GM21619 (cell line): ENCODE measurements around the gene PRSS53.
A peak's percentile ranks its signal among the peaks of the same experiment; 100 is the strongest.

Experiments used
- ATAC-seq: cut with Tn5 transposase; IDR thresholded peaks from one replicate; pipeline ENCODE4 v1.9.1; 2021; ENCODE audit not compliant: unreplicated experiment

The PRSS53 gene

GRCh38 chr16:31080035-31080629, 8.6 kb downstream of the PRSS53 start:
- no peak for ATAC-seq

GRCh38 chr16:31079342-31079944, 9.3 kb downstream of the PRSS53 start:
- ATAC-seq: no peak

GRCh38 chr16:31078597-31079341, 10.0 kb downstream of the PRSS53 start:
- no peak for ATAC-seq

- ATAC-seq: no peak
Measured at GRCh38 chr16:31077592-31078396, 10.9 kb downstream of the PRSS53 start.

- no peak for ATAC-seq
Measured at GRCh38 chr16:31077024-31077423, 11.7 kb downstream of the PRSS53 start.

GRCh38 chr16:31076319-31076718, 12.4 kb downstream of the PRSS53 start:
- ATAC-seq: no peak

- ATAC-seq: no peak
Measured at GRCh38 chr16:31074814-31075183, 13.9 kb downstream of the PRSS53 start.

GRCh38 chr16:31073970-31074813, 14.6 kb downstream of the PRSS53 start, which contains the start of the genes ZNF646 and ZNF668:
TSS of gene ZNF646 (plus strand) at chr16:31074422. CDS start at chr16:31076325, 1,903 bp downstream.
TSS of gene ZNF668 (minus strand) at chr16:31074240. CDS start at chr16:31064459, 9,781 bp downstream.
- peak; percentile 69 for ATAC-seq

- ATAC-seq: peak; percentile 49
Measured at GRCh38 chr16:31073142-31073969, 15.4 kb downstream of the PRSS53 start.

- no peak for ATAC-seq
Measured at GRCh38 chr16:31072540-31073141, 16.1 kb downstream of the PRSS53 start.

- no peak for ATAC-seq
Measured at GRCh38 chr16:31071861-31072260, 16.9 kb downstream of the PRSS53 start.

GRCh38 chr16:31067342-31067741, 21.4 kb downstream of the PRSS53 start:
- ATAC-seq: no peak

- no peak for ATAC-seq
Measured at GRCh38 chr16:31064882-31065461, 23.8 kb downstream of the PRSS53 start.

- no peak for ATAC-seq
Measured at GRCh38 chr16:31063843-31064611, 24.7 kb downstream of the PRSS53 start.

- no peak for ATAC-seq
Measured at GRCh38 chr16:31063495-31063842, 25.3 kb downstream of the PRSS53 start.

GRCh38 chr16:31061813-31062440, 26.8 kb downstream of the PRSS53 start:
- ATAC-seq: no peak

- no peak for ATAC-seq
Measured at GRCh38 chr16:31061126-31061812, 27.5 kb downstream of the PRSS53 start.
